ENCODE data around the gene USP10.

The USP10 gene

DNA sequence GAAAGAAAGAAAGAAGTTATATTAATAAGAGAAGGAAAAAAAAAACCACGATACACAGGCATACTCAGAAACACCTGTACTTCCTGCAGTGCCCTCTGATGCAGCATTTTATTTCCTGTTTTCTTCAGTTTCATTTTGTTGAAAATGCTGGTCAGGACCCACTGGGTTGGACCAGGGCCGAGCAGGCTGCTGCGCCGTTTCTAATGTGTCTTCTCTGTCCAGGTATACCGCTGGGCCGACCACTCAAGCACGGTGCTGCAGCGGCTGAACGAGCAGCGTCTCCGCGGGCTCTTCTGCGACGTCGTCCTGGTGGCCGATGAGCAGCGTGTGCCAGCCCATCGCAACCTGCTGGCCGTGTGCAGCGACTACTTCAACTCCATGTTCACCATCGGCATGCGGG, 43.2 kb upstream of the USP10 start:
- TF ChIP-seq CTCF (IDR thresholded peaks at IDR 0.05; ENCODE audit: borderline replicate concordance, control extremely low read depth, extremely low read depth, insufficient read depth, missing control alignments), result no peak
- in situ Hi-C loops (cut with MboI; ENCODE audit: low sequenced_read_pairs, unreplicated experiment), result no loop called here
- DNase-seq (ENCODE audit: low spot score), result no peak

DNA sequence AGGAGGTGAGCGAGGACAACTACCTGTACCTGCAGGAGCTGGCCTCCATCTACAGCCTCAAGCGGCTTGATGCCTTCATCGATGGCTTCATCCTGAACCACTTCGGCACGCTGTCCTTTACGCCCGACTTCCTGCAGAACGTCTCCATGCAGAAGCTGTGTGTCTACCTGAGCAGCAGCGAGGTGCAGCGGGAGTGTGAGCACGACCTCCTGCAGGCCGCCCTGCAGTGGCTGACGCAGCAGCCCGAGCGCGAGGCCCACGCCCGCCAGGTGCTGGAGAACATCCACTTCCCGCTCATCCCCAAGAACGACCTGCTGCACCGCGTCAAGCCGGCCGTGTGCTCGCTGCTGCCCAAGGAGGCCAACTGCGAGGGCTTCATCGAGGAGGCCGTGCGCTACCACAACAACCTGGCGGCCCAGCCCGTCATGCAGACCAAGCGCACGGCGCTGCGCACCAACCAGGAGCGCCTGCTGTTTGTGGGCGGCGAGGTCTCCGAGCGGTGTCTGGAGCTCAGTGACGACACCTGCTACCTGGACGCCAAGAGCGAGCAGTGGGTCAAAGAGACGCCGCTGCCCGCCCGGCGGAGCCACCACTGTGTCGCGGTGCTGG, 42.5 kb upstream of the USP10 start:
- in situ Hi-C loops (cut with MboI; ENCODE audit: low sequenced_read_pairs, unreplicated experiment), result no loop called here
- DNase-seq (ENCODE audit: low spot score), result no peak
- no peak for TF ChIP-seq CTCF (IDR thresholded peaks at IDR 0.05; ENCODE audit: borderline replicate concordance, control extremely low read depth, extremely low read depth, insufficient read depth, missing control alignments)

GRCh38 chr16:84658690-84659089, 41.1 kb upstream of the USP10 start:
- no peak for DNase-seq (ENCODE audit: low spot score)
- in situ Hi-C loops (cut with MboI; ENCODE audit: low sequenced_read_pairs, unreplicated experiment), result no loop called here
- no peak for TF ChIP-seq CTCF (IDR thresholded peaks at IDR 0.05; ENCODE audit: borderline replicate concordance, control extremely low read depth, extremely low read depth, insufficient read depth, missing control alignments)

GRCh38 chr16:84659656-84660300, 40.0 kb upstream of the USP10 start:
- in situ Hi-C loops (cut with MboI; ENCODE audit: low sequenced_read_pairs, unreplicated experiment), result no loop called here
- no peak for DNase-seq (ENCODE audit: low spot score)
- TF ChIP-seq CTCF (IDR thresholded peaks at IDR 0.05; ENCODE audit: borderline replicate concordance, control extremely low read depth, extremely low read depth, insufficient read depth, missing control alignments), result no peak

- TF ChIP-seq CTCF (IDR thresholded peaks at IDR 0.05; ENCODE audit: borderline replicate concordance, control extremely low read depth, extremely low read depth, insufficient read depth, missing control alignments), result no peak
- DNase-seq (ENCODE audit: low spot score), result no peak
- in situ Hi-C loops (cut with MboI; ENCODE audit: low sequenced_read_pairs, unreplicated experiment), result no loop called here
Measured at GRCh38 chr16:84660973-84661372, 38.8 kb upstream of the USP10 start.

DNA sequence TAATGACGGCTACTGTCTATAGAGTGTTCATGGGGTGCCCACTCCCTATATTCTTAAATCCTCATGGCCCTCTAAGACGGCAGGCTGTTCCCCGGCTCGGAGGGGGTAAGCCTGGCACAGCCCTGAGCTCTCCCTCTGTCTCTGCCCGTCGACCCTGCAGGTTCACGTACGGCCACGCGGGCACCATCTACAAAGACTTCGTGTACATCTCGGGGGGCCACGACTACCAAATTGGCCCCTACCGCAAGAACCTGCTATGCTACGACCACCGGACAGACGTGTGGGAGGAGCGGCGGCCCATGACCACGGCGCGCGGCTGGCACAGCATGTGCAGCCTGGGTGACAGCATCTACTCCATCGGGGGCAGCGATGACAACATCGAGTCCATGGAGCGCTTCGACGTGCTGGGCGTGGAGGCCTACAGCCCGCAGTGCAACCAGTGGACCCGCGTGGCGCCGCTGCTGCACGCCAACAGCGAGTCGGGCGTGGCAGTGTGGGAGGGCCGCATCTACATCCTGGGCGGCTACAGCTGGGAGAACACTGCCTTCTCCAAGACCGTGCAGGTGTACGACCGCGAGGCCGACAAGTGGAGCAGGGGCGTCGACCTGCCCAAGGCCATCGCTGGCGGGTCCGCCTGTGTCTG, 38.3 kb upstream of the USP10 start:
- DNase-seq (ENCODE audit: low spot score), result no peak
- in situ Hi-C loops (cut with MboI; ENCODE audit: low sequenced_read_pairs, unreplicated experiment), result no loop called here
- no peak for TF ChIP-seq CTCF (IDR thresholded peaks at IDR 0.05; ENCODE audit: borderline replicate concordance, control extremely low read depth, extremely low read depth, insufficient read depth, missing control alignments)
